ENCODE data around the gene ABR. TPM values are rescaled to one million over a fixed set of nuclear protein-coding genes. Genes with fewer than 3 reads are reported as not detected.

The ABR gene
- total RNA-seq, 6 experiments from 2014 or later: 7.4 to 21.5 (median 11.3) TPM

DNA sequence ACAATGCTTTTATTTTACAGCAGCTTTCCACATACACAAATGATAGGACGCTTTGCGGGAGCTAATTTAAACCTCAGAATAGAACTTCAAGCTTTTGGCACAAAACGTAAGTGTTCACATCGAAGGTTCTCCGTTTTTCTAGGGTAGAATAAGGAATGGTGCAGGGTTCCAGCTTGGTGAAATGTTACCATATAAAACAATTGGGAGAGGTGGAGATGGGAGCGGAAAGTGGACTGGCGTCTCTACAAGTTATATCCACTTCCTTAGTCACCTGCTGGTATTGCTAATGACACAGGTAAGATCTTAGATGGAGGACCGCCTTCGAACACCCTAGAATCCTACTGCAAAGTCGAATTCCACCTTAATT is 198.5 kb downstream of the ABR start:
- Histone ChIP-seq H3K4me1 (peaks cover 0 to 12% (median 4%) of the 10 kb centered on the region in 4 donors), H3K36me3 (no peaks in the 10 kb centered on the region), H3K27me3 (no peaks in the 10 kb centered on the region), H3K9me3 (no peaks in the 10 kb centered on the region), H3K4me3 (no peak overlapping the region), H3K27ac (no peak overlapping the region)
- WGBS (ENCODE audit: insufficient coverage, low coverage, low lambda C conversion rate, missing lambda C conversion rate): 32% methylated on average over 10 of the region's 10 CpGs
- intact Hi-C loops (cut with DNase I): loop anchor here in 1 of 2 donors (10.0 kb wide), 1 partner anchor 96 kb away; no protein-coding TSS in a partner anchor
- TF ChIP-seq POLR2A (IDR thresholded peaks at IDR 0.05): no peak
- no peak for TF ChIP-seq CTCF (IDR thresholded peaks at IDR 0.05)
- DNase-seq (no peak), ATAC-seq (no peak)

DNA sequence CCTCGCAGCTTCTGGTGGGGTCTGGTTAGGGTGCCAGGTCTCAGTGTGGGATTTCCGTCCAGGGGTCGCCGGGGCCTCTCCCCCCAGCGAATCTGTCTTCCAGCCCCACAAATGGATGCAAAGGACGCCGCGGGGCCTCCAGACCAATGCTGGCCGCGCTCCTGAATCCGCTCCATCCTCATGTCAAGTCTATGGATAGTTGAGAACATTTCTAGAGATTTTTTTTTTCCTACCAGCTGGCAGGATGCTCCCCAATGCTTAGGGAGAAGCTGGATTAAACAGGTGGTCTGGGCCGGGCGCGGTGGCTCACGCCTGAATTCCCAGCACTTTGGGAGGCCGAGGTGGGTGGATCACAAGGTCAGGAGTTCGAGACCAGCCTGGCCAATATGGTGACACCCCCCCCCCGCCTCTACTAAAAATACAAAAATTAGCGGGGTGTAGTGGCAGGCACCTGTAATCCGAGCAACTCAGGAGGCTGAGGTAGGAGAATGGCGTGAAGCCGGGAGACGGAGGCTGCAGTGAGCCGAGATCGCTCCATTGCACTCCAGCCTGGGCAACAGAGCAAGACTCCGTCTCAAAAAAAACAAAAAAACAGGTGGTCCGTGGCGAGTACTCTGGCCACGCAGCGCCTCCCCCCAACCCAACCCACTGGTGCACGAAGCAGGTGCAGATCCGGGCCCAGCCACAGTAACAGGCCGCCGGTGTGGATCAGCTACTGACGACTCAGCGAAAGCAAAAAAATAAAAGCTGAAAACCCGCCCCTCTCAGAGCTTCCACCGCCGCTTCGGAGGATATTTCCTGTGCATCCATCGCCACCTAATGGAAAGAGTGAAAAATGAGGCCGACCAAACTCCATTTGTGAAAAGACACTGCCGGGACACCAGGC is 199.1 kb downstream of the ABR start:
- H3K4me1 ChIP-seq: peaks cover 0 to 15% (median 4%) of the 10 kb centered on the region in 4 donors
- intact Hi-C loops (cut with DNase I): loop anchor here in 1 of 2 donors (10.0 kb wide), 1 partner anchor 96 kb away; no protein-coding TSS in a partner anchor
- peak overlapping the region; percentile 54 to 59 (median 58) for H3K27ac ChIP-seq
- ATAC-seq (peak; percentile 69 to 73 (median 72)), DNase-seq (peak; percentile 70 to 80 (median 76))
- H3K27me3 ChIP-seq: no peaks in the 10 kb centered on the region
- H3K4me3 ChIP-seq: peak overlapping the region; percentile 49 to 67 (median 53)
- 9% methylated on average over 23 of the region's 43 CpGs for WGBS (ENCODE audit: insufficient coverage, low coverage, low lambda C conversion rate, missing lambda C conversion rate)
- no peak for TF ChIP-seq POLR2A (IDR thresholded peaks at IDR 0.05)
- TF ChIP-seq CTCF (IDR thresholded peaks at IDR 0.05): peak; percentile 66 to 72 (median 69)
- H3K36me3 ChIP-seq: no peaks in the 10 kb centered on the region
- H3K9me3 ChIP-seq: no peaks in the 10 kb centered on the region

- intact Hi-C loops (cut with DNase I): loop anchor here in 1 of 2 donors (10.0 kb wide), 1 partner anchor 95 kb away; no protein-coding TSS in a partner anchor
- TF ChIP-seq POLR2A (IDR thresholded peaks at IDR 0.05) (peak; percentile 58), CTCF (IDR thresholded peaks at IDR 0.05) (peak in 3 of 4 donors; percentile 8 to 23 (median 12))
- Histone ChIP-seq H3K4me3 (peak within 1 kb of the TSS; percentile 61 to 67 (median 62)), H3K36me3 (no peaks in the 10 kb centered on the region), H3K27me3 (no peaks in the 10 kb centered on the region), H3K9me3 (no peaks in the 10 kb centered on the region), H3K27ac (peak within 1 kb of the TSS; percentile 58 to 69 (median 59)), H3K4me1 (peaks cover 0 to 23% (median 4%) of the 10 kb centered on the region in 4 donors)
- WGBS (ENCODE audit: insufficient coverage, low coverage, low lambda C conversion rate, missing lambda C conversion rate): 5% methylated on average over 18 of the region's 94 CpGs
- ATAC-seq (peak; percentile 87 to 96 (median 92)), DNase-seq (peak; percentile 93 to 94 (median 94))
Observed at GRCh38 chr17:979539-980405, 200.0 kb downstream of the ABR start, which contains the start of gene NXN. NXN (minus strand) TSS chr17:979776.

DNA sequence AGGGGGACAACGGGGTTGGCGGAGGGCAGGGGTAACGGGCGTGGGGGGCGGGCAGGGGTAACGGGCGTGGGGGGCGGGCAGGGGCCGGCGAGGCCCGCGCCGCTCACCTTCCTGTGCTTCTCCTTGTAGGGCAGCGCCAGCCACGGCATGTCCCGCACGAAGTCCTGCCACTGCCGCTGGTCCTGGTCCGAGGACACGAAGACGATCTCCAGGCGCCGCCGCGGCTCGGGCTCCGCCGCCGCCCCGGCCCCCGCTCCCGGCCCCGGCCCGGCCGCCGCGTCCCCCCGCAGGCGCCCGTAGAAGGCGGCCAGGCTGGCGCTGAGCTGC is 200.6 kb downstream of the ABR start:
- ATAC-seq (peak in 1 of 4 donors; percentile 47), DNase-seq (peak in 2 of 3 donors; percentile 52 to 68)
- Histone ChIP-seq H3K27ac (peak overlapping the region in 1 of 3 donors; percentile 55), H3K36me3 (no peaks in the 10 kb centered on the region), H3K9me3 (no peaks in the 10 kb centered on the region), H3K27me3 (no peaks in the 10 kb centered on the region), H3K4me1 (peaks cover 0 to 23% (median 4%) of the 10 kb centered on the region in 4 donors), H3K4me3 (peak overlapping the region; percentile 46 to 67 (median 53))
- no peak for TF ChIP-seq POLR2A (IDR thresholded peaks at IDR 0.05)
- TF ChIP-seq CTCF (IDR thresholded peaks at IDR 0.05): no peak
- intact Hi-C loops (cut with DNase I): no loop called here
- WGBS (ENCODE audit: insufficient coverage, low coverage, low lambda C conversion rate, missing lambda C conversion rate): 0% methylated on average over 2 of the region's 42 CpGs

Data from right lobe of liver (tissue), 6 donors.